Panc1 (cell line): Measurements from ENCODE around the gene ZBTB7C. TPM values are rescaled to one million over a fixed set of nuclear protein-coding genes. Genes with fewer than 3 reads are reported as not detected.

Source experiments
- ATAC-seq: fragments of 200-7000 bp; cut with Tn5 transposase; 2 replicates; pipeline ENCODE4 v1.9.1; 2020; ENCODE audit warnings: mild to moderate bottlenecking, moderate library complexity
- BruUV-seq: library from RNA; stranded (reverse); fragments of 400-500 nt; replicated peaks from 2 replicates; lab custom pipeline; 2021; lab: Mats Ljungman, UMichigan
- CTCF ChIA-PET: fragments of 300-600 bp; sonication (Branson Sonifier 250); formaldehyde crosslinking; loops from one replicate; lab custom pipeline; 2022; ENCODE audit warnings: antibody characterized with exemption; lab: Charles Lee
- POLR2A ChIA-PET: fragments of 300-600 bp; sonication (Branson Sonifier 250); formaldehyde crosslinking; loops from one replicate; lab custom pipeline; 2022; ENCODE audit warnings: antibody characterized with exemption; lab: Charles Lee
- DNase-seq: peaks from one replicate; pipeline ENCODE4 v3.0.0-alpha.2; 2010; ENCODE audit warnings: low read depth, low spot score
- H3K27ac ChIP-seq: 2 replicates; pipeline ENCODE4 v1.5.1; 2011; ENCODE audit warnings: mild to moderate bottlenecking, low read length, inconsistent platforms
- H3K27me3 ChIP-seq: fragments of 200-500 bp; sonication (Bioruptor generic); 2 replicates; pipeline ENCODE4 v1.6.0; 2014; ENCODE audit warnings: low read length, inconsistent platforms; ENCODE audit not compliant: control insufficient read depth, insufficient read depth
- H3K36me3 ChIP-seq: fragments of 200-500 bp; sonication (Bioruptor generic); 2 replicates; pipeline ENCODE4 v1.5.1; 2014; ENCODE audit warnings: inconsistent platforms, mild to moderate bottlenecking, low read length, moderate library complexity; ENCODE audit not compliant: control insufficient read depth, insufficient read depth
- H3K4me1 ChIP-seq: 2 replicates; pipeline ENCODE4 v1.5.1; 2011; ENCODE audit warnings: inconsistent platforms, mild to moderate bottlenecking, low read length, moderate library complexity; ENCODE audit not compliant: control insufficient read depth, insufficient read depth
- H3K4me3 ChIP-seq, 2 experiments: 2 replicates each; pipeline ENCODE4 v1.5.1; 2011 to 2012; ENCODE audit warnings: low read depth in 2 of 2, low read length in 2 of 2, mild to moderate bottlenecking in 2 of 2, inconsistent platforms in 1 of 2, moderate library complexity in 1 of 2
- H3K9me3 ChIP-seq: fragments of 200-500 bp; sonication (Bioruptor generic); 2 replicates; pipeline ENCODE4 v1.5.1; 2014; ENCODE audit warnings: low read depth, mild to moderate bottlenecking, inconsistent platforms, low read length, moderate library complexity; ENCODE audit not compliant: control insufficient read depth, insufficient read depth
- CTCF ChIP-seq: fragments of 450-650 bp; IDR thresholded peaks from 2 replicates; pipeline ENCODE4 v1.5.1; 2017; ENCODE audit warnings: mild to moderate bottlenecking
- POLR2AphosphoS5 ChIP-seq: IDR thresholded peaks from 2 replicates; pipeline ENCODE4 v1.6.1; 2012; ENCODE audit warnings: mild to moderate bottlenecking, low read depth, low read length, moderate library complexity
- REST ChIP-seq, 2 experiments: IDR thresholded peaks; 2 replicates each; pipeline ENCODE4 v1.6.1; 2011 to 2012; ENCODE audit warnings: low read depth in 2 of 2, control low read depth in 1 of 2, low read length in 1 of 2, mild to moderate bottlenecking in 1 of 2, moderate library complexity in 1 of 2; ENCODE audit not compliant: insufficient read depth in 1 of 2
- SIN3A ChIP-seq: IDR thresholded peaks from 2 replicates; pipeline ENCODE4 v1.6.1; 2012; ENCODE audit warnings: low read depth, mild to moderate bottlenecking, low read length, moderate library complexity, borderline replicate concordance; ENCODE audit not compliant: insufficient read depth
- TCF7L2 ChIP-seq: IDR thresholded peaks from 2 replicates; pipeline ENCODE4 v1.6.1; 2011; ENCODE audit warnings: mild to moderate bottlenecking, low read depth, low read length, inconsistent platforms
- in situ Hi-C: cut with HindIII; loops from 2 replicates; pipeline ENCODE4 v1.10.0; 2016; ENCODE audit warnings: low sequenced_read_pairs, low pct_unique_long_range_greater_than_20kb
- intact Hi-C: fragments of 100-400 bp; cut with micrococcal nuclease; formaldehyde crosslinking; loops from one replicate; pipeline ENCODE4 v1.10.0; 2022; ENCODE audit not compliant: unreplicated experiment
- total RNA-seq: library from RNA; stranded (reverse); gene quantifications from one replicate; pipeline ENCODE4 v1.2.1, GENCODE V29; 2021; ENCODE audit not compliant: unreplicated experiment

Gene ZBTB7C
- total RNA-seq, 1 experiment from 2014 or later = 0.03 TPM

DNA sequence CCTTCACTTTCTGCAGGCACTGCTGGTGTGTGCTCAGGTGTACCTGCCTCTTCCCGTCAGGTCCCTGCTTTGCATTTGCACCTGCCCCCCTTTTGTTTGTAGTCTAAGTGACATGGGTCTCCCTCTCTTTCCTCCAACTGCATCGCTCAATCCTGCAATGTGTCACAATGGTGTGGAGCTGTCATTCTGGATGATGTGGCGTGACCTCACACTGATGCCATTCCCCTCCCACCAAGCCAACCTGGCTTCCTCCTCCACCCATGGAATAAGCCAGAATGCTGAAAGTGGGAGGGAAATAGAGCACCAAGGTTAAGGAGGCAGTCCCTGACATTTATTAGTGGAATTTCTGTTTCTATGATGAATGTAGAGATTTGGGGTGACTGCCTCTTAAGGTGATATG is 156.7 kb downstream of the ZBTB7C start:
- no peaks in the 10 kb centered on the region for H3K27me3 ChIP-seq
- in situ Hi-C loops (no loop called here), intact Hi-C loops (no loop called here)
- TF ChIP-seq POLR2AphosphoS5 (no peak), CTCF (no peak), TCF7L2 (no peak), REST (IDR thresholded peaks at IDR 0.05; ENCODE audit: insufficient read depth in 1 of 2, low read depth in 2 of 2, low read length in 1 of 2) (no peak), SIN3A (no peak)
- H3K36me3 ChIP-seq = no peaks in the 10 kb centered on the region
- H3K4me3 ChIP-seq = no peak overlapping the region
- DNase-seq (no peak), ATAC-seq (no peak)
- no peak overlapping the region for H3K27ac ChIP-seq
- H3K9me3 ChIP-seq = no peaks in the 10 kb centered on the region
- no peaks in the 10 kb centered on the region for H3K4me1 ChIP-seq
- CTCF ChIA-PET = no interaction called here
- POLR2A ChIA-PET = no interaction called here
- BruUV-seq = no TSS peak

- in situ Hi-C loops = no loop called here
- H3K27me3 ChIP-seq = no peaks in the 10 kb centered on the region
- POLR2A ChIA-PET = no interaction called here
- no peak overlapping the region for H3K27ac ChIP-seq
- ATAC-seq (no peak), DNase-seq (no peak)
- no peaks in the 10 kb centered on the region for H3K36me3 ChIP-seq
- no peaks in the 10 kb centered on the region for H3K9me3 ChIP-seq
- TF ChIP-seq POLR2AphosphoS5 = no peak
- TF ChIP-seq TCF7L2 = no peak
- TF ChIP-seq CTCF = no peak
- TF ChIP-seq SIN3A = no peak
- intact Hi-C loops = no loop called here
- no peak overlapping the region for H3K4me3 ChIP-seq
- CTCF ChIA-PET = no interaction called here
- no peaks in the 10 kb centered on the region for H3K4me1 ChIP-seq
- BruUV-seq = no TSS peak
Measured at GRCh38 chr18:48250918-48251317, 158.3 kb downstream of the ZBTB7C start.
